Activated T-helper 2 cell treated with anti-CD3 and anti-CD28 coated beads, Interferon-gamma antibody, Interleukin-2, Interleukin-4, amounts not matched to agents 10 μg/mL and 5 μg/mL and 100 μg/mL, durations not matched to agents 14 hours and 24 hours and 36 hours (primary cell): ENCODE results near the gene GHITM. TPM values are rescaled to one million over a fixed set of nuclear protein-coding genes. Genes with fewer than 3 reads are reported as not detected.
"Not testable (repeated sequence)": the region's sequence is repeated elsewhere in the genome, so short reads cannot be mapped to it uniquely, and the experiment has no call there.

Source experiments
- DNase-seq: peaks from one replicate; pipeline ENCODE4 v3.0.0; 2021; ENCODE audit warnings: low spot score
- H3K27ac Mint-ChIP-seq: one replicate; pipeline ENCODE4 v1.8.0; 2021; ENCODE audit warnings: mixed read lengths
- H3K27me3 Mint-ChIP-seq: one replicate; pipeline ENCODE4 v1.8.0; 2021; ENCODE audit warnings: low read depth, mixed read lengths
- H3K36me3 Mint-ChIP-seq: one replicate; pipeline ENCODE4 v1.8.0; 2021; ENCODE audit warnings: low read depth, mixed read lengths
- H3K4me1 Mint-ChIP-seq: one replicate; pipeline ENCODE4 v1.8.0; 2021; ENCODE audit warnings: low read depth, mixed read lengths
- H3K4me3 Mint-ChIP-seq: one replicate; pipeline ENCODE4 v1.8.0; 2021; ENCODE audit warnings: low read depth, mild to moderate bottlenecking, moderate library complexity, mixed read lengths
- H3K9me3 Mint-ChIP-seq: one replicate; pipeline ENCODE4 v1.8.0; 2021; ENCODE audit warnings: mixed read lengths
- intact Hi-C: fragments of 100-400 bp; cut with micrococcal nuclease; formaldehyde crosslinking; loops from one replicate; pipeline ENCODE4 v1.15.1; 2023
- total RNA-seq: library from RNA; stranded (reverse); gene quantifications from 2 replicates; pipeline ENCODE4 v1.2.3, GENCODE V29; 2022

Gene GHITM
- total RNA-seq, 1 donor from 2014 or later = 141 TPM

GRCh38 chr10:84123362-84123761 lies 15.9 kb upstream of the GHITM start:
- H3K9me3 Mint-ChIP-seq = peaks cover 8% of the 10 kb centered on the region
- no peaks in the 10 kb centered on the region for H3K4me1 Mint-ChIP-seq
- H3K4me3 Mint-ChIP-seq = no peak overlapping the region

GRCh38 chr10:84125910-84126784 lies 13.2 kb upstream of the GHITM start:
- H3K27me3 Mint-ChIP-seq, DNase-seq, H3K36me3 Mint-ChIP-seq, intact Hi-C loops, H3K4me3 Mint-ChIP-seq, H3K27ac Mint-ChIP-seq, H3K4me1 Mint-ChIP-seq: not testable (repeated sequence)
- H3K9me3 Mint-ChIP-seq = peaks cover 11% of the 10 kb centered on the region

More at GRCh38 chr10:84123362-84123761, 15.9 kb upstream of the GHITM start:
- no peaks in the 10 kb centered on the region for H3K36me3 Mint-ChIP-seq
- no peak for DNase-seq
- intact Hi-C loops = no loop called here
- H3K27ac Mint-ChIP-seq = no peak overlapping the region
- H3K27me3 Mint-ChIP-seq = peaks cover 12% of the 10 kb centered on the region

GRCh38 chr10:84126785-84127167 lies 12.5 kb upstream of the GHITM start:
- no peak overlapping the region for H3K27ac Mint-ChIP-seq
- DNase-seq = no peak
- H3K36me3 Mint-ChIP-seq = no peaks in the 10 kb centered on the region
- peaks cover 11% of the 10 kb centered on the region for H3K9me3 Mint-ChIP-seq
- no peaks in the 10 kb centered on the region for H3K4me1 Mint-ChIP-seq
- intact Hi-C loops = no loop called here
- peaks cover 10% of the 10 kb centered on the region for H3K27me3 Mint-ChIP-seq
- H3K4me3 Mint-ChIP-seq = no peak overlapping the region

GRCh38 chr10:84135836-84136235 lies 3.5 kb upstream of the GHITM start:
- Mint-ChIP-seq H3K27ac (no peak overlapping the region), H3K27me3 (peaks cover 2% of the 10 kb centered on the region), H3K4me3 (no peak overlapping the region), H3K4me1 (peaks cover 7% of the 10 kb centered on the region), H3K9me3 (no peaks in the 10 kb centered on the region), H3K36me3 (no peaks in the 10 kb centered on the region)
- intact Hi-C loops = no loop called here
- no peak for DNase-seq

- Mint-ChIP-seq H3K36me3 (peaks cover 16% of the 10 kb centered on the region), H3K4me1 (peaks cover 17% of the 10 kb centered on the region), H3K27ac (peak overlapping the region; percentile 2), H3K9me3 (no peaks in the 10 kb centered on the region), H3K4me3 (no peak overlapping the region), H3K27me3 (peaks cover 2% of the 10 kb centered on the region)
- DNase-seq = no peak
- intact Hi-C loops = no loop called here
These were observed 1.5 kb upstream of the GHITM start for GRCh38 chr10:84137811-84138210.

- DNase-seq = peak; percentile 43
- Mint-ChIP-seq H3K9me3 (no peaks in the 10 kb centered on the region), H3K4me3 (peak overlapping the region; percentile 93), H3K4me1 (peaks cover 17% of the 10 kb centered on the region), H3K27me3 (peaks cover 2% of the 10 kb centered on the region), H3K36me3 (peaks cover 24% of the 10 kb centered on the region), H3K27ac (peak overlapping the region; percentile 95)
- intact Hi-C loops = loop anchor here (1.0 kb wide), 1 partner anchor 191 kb away; no protein-coding TSS in a partner anchor
These were observed 707 bp upstream of the GHITM start for GRCh38 chr10:84138478-84139125.

GRCh38 chr10:84140036-84140379 lies 699 bp downstream of the GHITM start:
- H3K9me3 Mint-ChIP-seq = no peaks in the 10 kb centered on the region
- intact Hi-C loops = no loop called here
- no peak for DNase-seq
- H3K4me1 Mint-ChIP-seq = peaks cover 17% of the 10 kb centered on the region
- peaks cover 2% of the 10 kb centered on the region for H3K27me3 Mint-ChIP-seq
- H3K4me3 Mint-ChIP-seq = peak overlapping the region; percentile 93
- H3K36me3 Mint-ChIP-seq = peaks cover 36% of the 10 kb centered on the region
- H3K27ac Mint-ChIP-seq = peak overlapping the region; percentile 95

- H3K27me3 Mint-ChIP-seq = no peaks in the 10 kb centered on the region
- no peak overlapping the region for H3K27ac Mint-ChIP-seq
- H3K4me3 Mint-ChIP-seq = no peak overlapping the region
- peaks cover 80% of the 10 kb centered on the region for H3K36me3 Mint-ChIP-seq
- intact Hi-C loops = no loop called here
- H3K4me1 Mint-ChIP-seq = no peaks in the 10 kb centered on the region
- H3K9me3 Mint-ChIP-seq = no peaks in the 10 kb centered on the region
- no peak for DNase-seq
These were observed 8.0 kb downstream of the GHITM start for GRCh38 chr10:84147347-84147746.

- not testable (repeated sequence) for H3K4me3 Mint-ChIP-seq, DNase-seq, H3K27me3 Mint-ChIP-seq, H3K27ac Mint-ChIP-seq, H3K9me3 Mint-ChIP-seq, H3K4me1 Mint-ChIP-seq
- intact Hi-C loops = loop anchor here (1.0 kb wide), 1 partner anchor 57 kb away; no protein-coding TSS in a partner anchor
- peaks cover 80% of the 10 kb centered on the region for H3K36me3 Mint-ChIP-seq
These were observed 8.8 kb downstream of the GHITM start for GRCh38 chr10:84148006-84148597.

- Mint-ChIP-seq H3K9me3 (no peaks in the 10 kb centered on the region), H3K27ac (no peak overlapping the region), H3K4me1 (no peaks in the 10 kb centered on the region), H3K36me3 (peaks cover 77% of the 10 kb centered on the region), H3K4me3 (no peak overlapping the region), H3K27me3 (no peaks in the 10 kb centered on the region)
- DNase-seq = no peak
- intact Hi-C loops = no loop called here
These were observed 10.5 kb downstream of the GHITM start for GRCh38 chr10:84149854-84150253.

GRCh38 chr10:84152769-84153168 lies 13.5 kb downstream of the GHITM start:
- no peak for DNase-seq

GRCh38 chr10:84155521-84155920 lies 16.2 kb downstream of the GHITM start:
- H3K4me3 Mint-ChIP-seq = no peak overlapping the region
- peaks cover 2% of the 10 kb centered on the region for H3K27me3 Mint-ChIP-seq
- no peaks in the 10 kb centered on the region for H3K9me3 Mint-ChIP-seq
- DNase-seq = no peak
- peaks cover 40% of the 10 kb centered on the region for H3K36me3 Mint-ChIP-seq
- H3K27ac Mint-ChIP-seq = no peak overlapping the region
- intact Hi-C loops = no loop called here
- peaks cover 7% of the 10 kb centered on the region for H3K4me1 Mint-ChIP-seq

More at GRCh38 chr10:84152769-84153168, 13.5 kb downstream of the GHITM start:
- Mint-ChIP-seq H3K4me1 (peaks cover 7% of the 10 kb centered on the region), H3K9me3 (no peaks in the 10 kb centered on the region), H3K27me3 (no peaks in the 10 kb centered on the region), H3K4me3 (no peak overlapping the region), H3K27ac (no peak overlapping the region), H3K36me3 (peaks cover 56% of the 10 kb centered on the region)
- intact Hi-C loops = no loop called here

GRCh38 chr10:84156009-84156408 lies 16.7 kb downstream of the GHITM start:
- no peaks in the 10 kb centered on the region for H3K9me3 Mint-ChIP-seq
- intact Hi-C loops = no loop called here
- H3K27me3 Mint-ChIP-seq = peaks cover 2% of the 10 kb centered on the region
- no peak for DNase-seq
- H3K27ac Mint-ChIP-seq = no peak overlapping the region
- no peak overlapping the region for H3K4me3 Mint-ChIP-seq
- peaks cover 35% of the 10 kb centered on the region for H3K36me3 Mint-ChIP-seq
- H3K4me1 Mint-ChIP-seq = peaks cover 7% of the 10 kb centered on the region
